DMS 273 (cell line): ENCODE measurements around the gene IFT43.

Experiments used
- DNase-seq: peaks from one replicate; lab custom pipeline; 2025; ENCODE audit not compliant: unreplicated experiment; lab: John Stamatoyannopoulos, UW

The IFT43 gene

GRCh38 chr14:75985618-75986438 is at the start of gene IFT43:
Gene IFT43 (plus strand): TSS chr14:75985763. CDS start chr14:75985787, 24 bp downstream.
- DNase-seq = peak; percentile 91

GRCh38 chr14:75939200-75939599 is 46.4 kb upstream of the IFT43 start:
- DNase-seq = no peak

DNA sequence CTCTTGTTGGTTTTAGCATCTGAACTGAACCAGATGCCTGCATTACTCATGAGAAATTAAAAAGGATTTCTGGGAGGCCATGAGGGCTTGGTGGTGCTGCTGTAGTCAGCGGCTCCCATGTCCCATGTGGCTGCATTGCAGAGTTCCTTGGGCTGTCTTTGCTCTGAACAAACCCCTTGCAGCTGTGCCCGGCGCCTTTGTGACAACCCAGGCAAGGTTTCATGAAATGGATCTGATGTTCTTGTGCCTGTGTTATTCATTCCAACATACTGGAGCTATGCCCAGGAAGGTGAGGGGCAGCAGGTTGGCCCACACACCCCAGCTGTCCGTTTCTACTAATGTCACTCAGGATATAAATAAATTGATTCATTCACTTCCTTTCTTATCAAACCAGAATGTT is 44.5 kb upstream of the IFT43 start:
- peak; percentile 88 for DNase-seq

DNA sequence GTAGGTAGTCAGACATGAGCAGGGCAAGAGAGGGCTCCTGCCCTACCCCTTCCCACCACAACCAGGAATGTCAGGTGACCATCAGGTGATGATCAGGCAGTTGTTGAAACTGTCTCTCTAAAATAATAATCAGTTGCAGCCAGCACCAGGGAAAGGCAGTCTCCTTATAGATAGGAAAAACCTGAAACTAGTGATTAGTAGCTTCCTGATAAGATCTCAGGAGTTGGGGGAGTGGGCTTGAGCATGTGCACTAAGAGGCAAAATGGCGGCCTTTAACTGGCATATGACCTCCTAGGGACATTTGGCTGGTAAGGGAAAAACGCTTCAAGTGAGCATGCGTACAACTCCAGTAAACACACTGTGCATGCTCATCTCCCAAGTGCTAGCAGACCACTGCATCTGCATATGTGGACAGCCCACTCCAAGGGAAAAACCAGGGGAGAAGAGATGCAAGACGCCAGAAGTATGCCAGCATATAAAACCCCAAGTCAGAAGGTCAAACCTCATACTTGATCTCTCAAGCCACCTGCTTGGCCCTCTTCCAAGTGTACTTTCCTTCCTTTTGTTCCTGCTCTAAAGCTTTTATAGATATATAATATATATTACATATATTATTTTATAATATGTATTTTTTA is 40.8 kb upstream of the IFT43 start:
- DNase-seq = no peak

DNA sequence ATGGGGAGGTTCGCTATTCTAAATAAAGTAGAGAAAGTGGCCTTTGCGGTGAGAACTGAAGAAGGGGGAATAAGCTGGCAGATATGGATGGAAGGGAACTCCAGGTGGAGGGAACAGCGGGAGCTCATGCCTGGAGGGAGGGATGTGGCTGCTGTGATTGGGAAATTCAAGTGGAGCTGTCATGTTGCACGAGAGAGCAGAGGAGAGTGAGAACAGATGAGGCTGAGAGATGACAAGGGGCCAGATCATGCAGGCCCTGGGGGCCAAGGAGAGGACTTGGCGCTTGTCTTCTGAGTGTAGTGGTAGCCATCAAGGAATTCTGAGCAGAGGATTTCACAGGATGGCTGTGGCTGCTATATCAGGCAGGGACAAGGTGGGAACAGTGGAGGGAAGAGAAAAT is 38.8 kb upstream of the IFT43 start:
- DNase-seq = no peak

GRCh38 chr14:75952489-75952888 is 33.1 kb upstream of the IFT43 start:
- no peak for DNase-seq

- DNase-seq = no peak
Measured at GRCh38 chr14:75959031-75959430, 26.5 kb upstream of the IFT43 start.

DNA sequence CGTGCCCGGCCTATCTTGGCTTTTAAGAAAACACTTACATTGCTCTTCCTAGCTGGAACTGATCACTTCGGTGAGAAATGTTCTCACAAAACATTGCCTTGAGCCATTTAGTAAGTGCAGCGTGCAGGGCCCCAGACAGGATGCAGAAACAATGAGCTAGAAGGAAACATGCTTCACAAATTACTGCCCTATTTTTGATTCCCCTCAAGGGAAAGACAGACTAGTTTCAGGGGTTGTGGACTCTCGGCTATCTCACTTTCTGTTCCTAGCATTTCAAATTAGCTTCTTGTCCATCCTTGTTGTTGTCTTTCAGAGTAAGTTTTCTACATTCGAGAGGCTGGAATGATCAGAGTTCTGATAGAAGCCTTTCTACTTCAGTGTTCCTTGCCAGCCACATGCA is 25.3 kb upstream of the IFT43 start:
- no peak for DNase-seq

DNA sequence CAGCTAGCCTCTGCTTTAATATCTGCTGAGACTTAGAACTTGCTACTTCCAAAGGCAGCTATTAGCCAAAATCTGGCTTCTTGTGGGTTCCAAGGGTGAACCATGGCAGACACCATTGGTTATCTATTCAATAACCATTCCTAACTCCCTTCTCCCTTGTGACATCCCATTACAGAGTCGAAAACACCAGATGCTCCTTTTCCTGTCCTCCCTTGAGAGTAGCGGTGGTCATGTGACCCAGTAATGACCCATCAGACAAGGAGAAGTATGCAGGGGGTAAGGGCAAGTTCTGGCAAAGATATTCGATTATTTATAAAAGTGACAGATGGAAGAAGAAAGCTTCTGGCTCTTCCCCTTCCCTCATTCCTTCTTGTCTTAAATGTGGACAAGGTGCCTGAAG is 23.9 kb upstream of the IFT43 start:
- peak; percentile 91 for DNase-seq

DNA sequence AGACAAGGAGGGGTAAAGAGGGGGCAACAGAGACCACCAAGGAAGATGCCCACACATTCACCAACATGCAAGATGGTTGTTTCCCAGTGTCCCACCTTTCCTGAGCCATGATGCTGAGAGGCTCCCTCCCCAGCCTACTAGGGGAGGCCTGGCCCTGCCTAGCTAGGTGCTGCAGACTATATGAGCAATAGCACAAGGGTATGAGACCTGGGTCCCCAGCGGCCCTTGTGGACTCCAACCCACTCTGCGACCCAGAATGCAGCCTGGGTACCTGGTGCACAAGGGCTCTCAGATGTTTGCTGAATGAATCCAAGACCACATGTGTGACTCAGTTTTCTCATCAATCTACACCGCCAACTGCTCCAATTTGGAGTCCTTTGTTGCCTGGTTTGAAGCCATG is 17.7 kb upstream of the IFT43 start:
- no peak for DNase-seq

GRCh38 chr14:75968456-75968855 is 17.1 kb upstream of the IFT43 start:
- peak; percentile 83 for DNase-seq

- DNase-seq = peak; percentile 90
Measured at GRCh38 chr14:75969126-75969525, 16.4 kb upstream of the IFT43 start.

GRCh38 chr14:75969891-75970290 is 15.7 kb upstream of the IFT43 start:
- DNase-seq = peak; percentile 76

- no peak for DNase-seq
Measured at GRCh38 chr14:75970989-75971388, 14.6 kb upstream of the IFT43 start.

GRCh38 chr14:75971509-75971908 is 14.1 kb upstream of the IFT43 start:
- no peak for DNase-seq

DNA sequence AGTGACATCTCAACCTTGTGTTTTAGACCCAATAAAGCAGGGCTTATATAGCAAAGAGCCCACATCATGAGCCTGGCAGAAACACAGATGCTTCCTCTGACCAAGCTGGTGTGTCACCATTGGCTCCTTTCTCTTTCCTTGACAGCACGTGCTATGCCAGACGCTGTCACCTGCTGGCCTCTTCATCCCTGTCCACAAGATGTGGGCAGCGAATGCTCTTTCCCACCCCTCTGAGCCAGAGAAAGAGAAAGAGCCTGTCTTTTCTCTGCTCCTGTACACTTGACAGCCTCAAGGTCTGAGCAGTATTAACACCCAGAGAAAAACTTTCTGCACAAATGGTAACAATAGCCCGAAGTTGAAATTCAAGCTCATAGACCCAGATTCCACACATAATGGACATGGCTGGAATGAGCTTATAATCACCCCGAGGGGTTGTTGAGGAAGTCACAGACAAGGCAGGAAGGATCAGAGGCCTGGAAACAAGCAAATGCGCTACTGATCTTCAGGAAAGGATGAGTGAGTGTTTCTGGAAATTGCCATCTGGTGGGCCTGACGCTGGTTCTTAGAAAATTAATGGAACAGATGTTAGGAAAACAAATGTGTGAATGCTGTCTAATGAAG is 12.7 kb upstream of the IFT43 start:
- peak; percentile 86 for DNase-seq

DNA sequence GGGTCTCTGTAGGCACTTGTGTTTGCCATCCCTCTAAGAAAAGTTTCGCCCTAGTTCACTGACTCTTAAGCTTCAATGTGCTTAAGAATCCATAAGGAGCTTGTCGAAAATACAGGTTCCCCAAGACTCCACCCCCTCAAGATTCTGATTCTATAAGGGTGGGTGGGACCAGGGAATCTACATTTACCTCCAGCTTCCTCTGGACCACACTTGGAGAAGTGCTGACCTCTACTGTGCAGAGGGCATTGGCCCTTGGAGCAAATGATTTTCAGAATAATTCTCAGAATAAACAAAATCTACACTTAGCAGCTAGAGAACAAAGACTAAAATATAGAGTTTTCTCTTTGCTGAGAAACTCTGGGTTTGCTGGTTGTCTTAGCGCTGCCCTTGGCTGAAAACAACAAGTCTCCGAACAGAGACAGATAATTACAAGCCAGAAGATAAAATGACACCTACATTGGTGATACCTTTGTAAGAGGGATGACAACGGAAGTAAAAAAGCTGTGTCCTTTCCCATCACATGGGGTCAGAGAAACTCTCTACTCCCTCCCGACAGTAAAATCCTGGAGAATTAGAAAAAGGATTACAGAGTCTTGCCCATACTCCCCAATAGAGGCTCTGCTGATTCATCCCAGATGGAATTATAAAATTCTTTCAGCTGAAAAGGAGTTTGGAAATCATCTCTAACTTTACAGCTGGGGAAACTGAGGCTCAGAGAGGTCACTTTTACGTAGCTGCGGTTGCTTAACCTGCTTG is 8.6 kb upstream of the IFT43 start:
- no peak for DNase-seq

GRCh38 chr14:75977582-75977943 is 8.0 kb upstream of the IFT43 start:
- no peak for DNase-seq

- peak; percentile 81 for DNase-seq
Measured at GRCh38 chr14:75978249-75978731, 7.3 kb upstream of the IFT43 start.

DNA sequence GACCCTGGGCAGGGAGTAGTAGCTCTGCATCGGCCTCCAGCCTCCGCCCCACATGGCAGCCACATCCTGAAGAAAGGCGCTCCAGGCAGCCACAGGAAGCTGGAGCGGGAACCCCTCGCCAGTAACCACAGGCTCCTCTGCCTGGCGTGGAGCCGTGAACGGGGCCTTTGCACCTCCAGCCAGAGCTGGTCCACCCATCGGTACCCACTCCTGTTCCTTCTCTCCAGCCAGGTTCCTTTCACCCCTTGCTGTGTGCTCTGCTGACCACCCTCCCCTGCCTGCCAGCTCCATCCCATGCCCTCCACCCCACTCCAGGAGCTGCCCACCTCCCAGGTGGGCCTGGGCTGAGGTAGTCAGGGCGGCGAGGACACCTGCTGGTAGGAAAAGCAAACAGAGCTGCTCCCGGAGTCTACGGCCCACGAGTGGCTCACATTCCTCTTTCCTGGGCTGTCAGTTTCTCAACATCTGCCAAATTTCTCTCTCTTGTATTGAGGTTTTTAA is 6.4 kb upstream of the IFT43 start:
- DNase-seq = peak; percentile 82
